GM18519 (cell line): ENCODE measurements around the gene ATF7.
"Not testable (repeated sequence)": the region's sequence is repeated elsewhere in the genome, so short reads cannot be mapped to it uniquely, and the experiment has no call there.

Experiments used
- ATAC-seq: cut with Tn5 transposase; IDR thresholded peaks from one replicate; pipeline ENCODE4 v1.9.1; 2021; ENCODE audit warnings: mild to moderate bottlenecking, moderate library complexity; ENCODE audit not compliant: unreplicated experiment, low FRiP score

ATF7 gene

DNA sequence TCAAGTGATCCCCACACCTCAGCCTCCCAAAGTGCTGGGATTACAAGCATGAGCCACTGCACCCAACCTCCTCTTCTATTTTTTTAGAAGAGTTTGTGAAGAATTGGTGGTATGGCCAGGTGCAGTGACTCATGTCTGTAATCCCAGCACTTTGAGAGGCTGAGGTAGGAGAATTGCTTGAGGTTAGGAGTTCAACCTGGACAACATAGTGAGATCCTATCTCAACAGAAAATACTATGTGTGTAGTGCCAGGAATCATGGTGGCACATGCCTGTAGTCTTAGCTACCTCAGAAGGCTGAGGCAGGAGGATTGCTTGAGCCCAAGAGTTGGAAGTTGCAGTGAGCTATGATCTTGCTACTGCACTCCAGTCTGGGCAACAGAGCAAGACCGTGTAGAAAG is 5.5 kb upstream of the ATF7 start:
- no peak for ATAC-seq

DNA sequence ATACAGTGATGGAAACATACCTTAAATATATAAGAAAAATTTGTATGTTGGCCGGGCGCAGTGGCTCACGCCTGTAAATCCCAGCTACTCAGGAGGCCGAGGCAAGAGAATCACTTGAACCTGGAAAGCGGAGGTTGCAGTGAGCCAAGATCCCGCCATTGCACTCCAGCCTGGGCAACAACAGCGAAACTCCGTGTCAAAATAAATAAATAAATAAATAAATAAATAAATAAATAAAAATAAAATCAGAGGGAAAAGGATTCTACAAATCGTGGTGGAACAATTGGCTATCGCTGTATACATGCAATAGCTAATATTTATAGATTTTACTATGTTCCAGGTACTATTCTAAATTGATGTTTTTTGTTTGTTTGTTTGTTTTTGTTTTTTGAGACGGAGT is 1.7 kb upstream of the ATF7 start:
- ATAC-seq = no peak

DNA sequence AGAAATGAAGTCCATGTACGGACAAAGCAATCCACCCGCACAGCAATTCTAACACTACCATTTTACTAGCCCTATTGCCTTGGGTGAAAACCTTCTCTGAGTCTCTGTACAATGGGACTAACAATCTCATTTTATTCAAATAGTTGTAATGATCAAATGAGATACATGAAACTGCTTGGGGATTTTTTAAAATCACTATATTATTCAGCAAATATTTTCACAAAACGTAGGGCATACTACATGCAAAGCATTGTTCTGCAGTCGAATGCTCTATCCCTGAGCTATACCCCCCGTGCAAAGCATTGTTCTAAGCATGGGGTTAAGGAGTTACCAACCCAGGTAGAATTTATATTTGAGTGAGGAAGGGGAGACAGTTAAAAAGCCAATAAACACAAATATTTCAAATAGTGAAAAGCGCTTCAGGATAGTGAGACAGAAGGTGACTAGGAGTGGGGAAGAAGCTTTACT is 554 bp upstream of the ATF7 start:
- peak; percentile 10 for ATAC-seq

DNA sequence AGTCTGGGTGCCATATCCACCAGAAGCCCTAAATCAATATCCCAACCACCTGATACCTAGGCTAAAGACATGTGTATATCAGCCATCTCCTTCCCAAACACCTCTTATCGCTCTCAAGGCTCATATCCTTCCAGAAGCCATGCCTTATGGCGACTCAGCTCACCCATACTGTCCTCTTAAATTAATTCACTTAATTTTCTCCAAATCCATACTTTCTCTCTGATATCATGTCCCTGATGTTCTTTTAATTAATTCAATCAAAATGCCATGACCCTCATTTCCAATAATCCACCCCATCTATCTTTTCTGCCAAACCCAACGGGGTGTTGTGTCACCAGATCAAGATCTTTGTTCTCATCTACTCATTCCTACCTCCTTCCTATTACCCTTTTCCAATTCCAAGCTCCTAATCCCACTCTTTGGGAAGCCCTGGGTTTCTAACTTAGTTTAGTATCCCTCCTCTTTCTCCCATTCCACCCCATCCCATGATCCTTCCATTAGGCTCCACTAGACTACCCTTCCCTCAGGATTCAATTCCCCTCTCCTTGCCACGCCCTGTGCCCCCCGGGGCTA is 723 bp downstream of the ATF7 start:
- ATAC-seq = no peak

DNA sequence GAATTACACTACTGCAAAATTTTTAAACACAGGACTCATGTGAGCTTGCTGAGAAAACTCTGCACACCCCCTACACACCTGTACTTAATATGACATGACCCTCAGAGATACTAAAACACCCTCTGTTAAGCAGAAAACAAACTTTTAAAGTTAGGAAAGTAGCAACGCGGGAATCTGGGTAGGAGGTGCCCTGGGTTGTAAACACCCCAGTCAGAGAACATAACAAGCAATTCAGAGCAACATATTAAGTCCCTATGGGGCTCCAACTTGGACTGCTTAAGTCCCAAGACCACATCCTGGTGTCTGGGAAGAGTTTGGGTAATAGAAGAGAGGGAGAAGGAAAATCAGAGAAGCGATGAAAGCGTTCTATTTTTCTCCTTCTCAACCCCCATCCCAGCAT is 1.2 kb downstream of the ATF7 start:
- ATAC-seq = no peak

DNA sequence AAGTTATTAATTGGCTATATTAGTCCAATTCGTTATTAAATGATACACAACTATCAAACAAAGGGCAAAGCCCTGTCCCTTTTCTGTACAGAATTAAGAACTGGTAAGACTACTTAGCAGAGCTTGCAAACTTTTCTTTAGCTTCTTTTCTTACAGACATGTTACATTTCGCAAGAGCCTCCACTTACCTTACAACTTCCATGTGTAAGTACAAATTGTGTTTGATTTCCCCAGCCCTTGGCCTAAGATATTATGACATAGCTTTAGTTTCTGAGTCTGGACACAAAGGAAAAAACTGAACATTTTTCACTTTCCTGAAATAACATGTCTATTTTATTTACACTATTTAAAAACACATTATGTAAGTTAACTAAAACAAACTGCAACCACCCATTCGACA is 1.7 kb downstream of the ATF7 start:
- ATAC-seq = no peak

DNA sequence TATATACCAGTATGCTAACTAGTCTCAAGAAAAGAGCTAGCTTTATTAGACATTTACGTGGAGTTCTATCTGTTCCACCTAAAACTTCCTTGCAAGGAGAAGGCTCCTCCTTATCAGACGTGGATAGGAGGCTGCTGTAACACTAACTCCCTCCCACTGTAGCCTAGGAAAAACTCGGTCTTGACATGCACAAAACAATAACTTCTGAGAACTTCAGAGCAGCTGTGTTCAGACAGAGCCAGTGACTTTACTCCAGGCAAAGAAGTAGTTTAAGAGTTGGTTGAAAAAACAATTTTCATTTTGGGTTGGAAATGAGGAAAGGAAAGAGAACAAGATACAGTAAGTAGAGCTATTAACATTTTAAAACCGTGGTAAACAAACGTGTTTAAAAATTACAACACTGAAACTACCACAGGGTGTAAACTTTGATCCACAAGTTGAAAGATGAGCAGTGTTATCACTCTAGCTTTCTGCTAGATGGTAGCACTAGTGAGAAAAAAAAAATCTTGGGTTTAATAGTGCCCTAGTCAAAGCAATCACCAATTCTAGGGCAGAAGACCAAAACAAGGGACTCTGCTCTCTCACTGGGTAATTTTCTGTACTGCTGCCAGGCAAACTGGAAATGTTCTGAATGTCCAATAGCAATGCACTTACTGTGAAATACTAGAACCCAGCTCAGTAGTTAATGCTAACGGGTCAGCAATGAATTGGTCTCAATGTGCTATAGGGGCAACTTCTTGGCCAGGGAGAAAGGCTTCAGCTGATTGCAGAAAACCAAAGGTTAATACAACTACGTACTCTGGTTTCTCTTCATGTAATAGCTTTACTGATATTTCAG is 2.4 kb downstream of the ATF7 start:
- no peak for ATAC-seq

DNA sequence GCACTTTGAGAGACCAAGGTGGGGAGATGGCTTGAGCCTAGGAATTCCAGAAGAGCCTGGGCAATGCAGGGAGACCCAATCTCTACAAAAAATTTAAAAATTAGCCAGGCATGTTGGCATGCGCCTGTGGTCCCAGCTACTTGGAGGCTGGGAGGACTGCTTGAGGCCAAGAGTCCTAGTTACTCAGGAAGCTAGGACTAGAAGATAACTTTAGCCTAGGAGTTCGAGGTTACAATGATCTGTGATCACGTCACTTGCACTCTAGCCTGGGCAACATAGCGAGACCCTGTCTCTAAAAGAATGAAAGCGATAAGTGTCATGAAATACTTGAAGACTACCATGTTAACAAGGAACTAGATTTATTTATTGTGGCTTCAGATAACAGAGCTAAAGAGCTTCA is 3.5 kb downstream of the ATF7 start:
- no peak for ATAC-seq

DNA sequence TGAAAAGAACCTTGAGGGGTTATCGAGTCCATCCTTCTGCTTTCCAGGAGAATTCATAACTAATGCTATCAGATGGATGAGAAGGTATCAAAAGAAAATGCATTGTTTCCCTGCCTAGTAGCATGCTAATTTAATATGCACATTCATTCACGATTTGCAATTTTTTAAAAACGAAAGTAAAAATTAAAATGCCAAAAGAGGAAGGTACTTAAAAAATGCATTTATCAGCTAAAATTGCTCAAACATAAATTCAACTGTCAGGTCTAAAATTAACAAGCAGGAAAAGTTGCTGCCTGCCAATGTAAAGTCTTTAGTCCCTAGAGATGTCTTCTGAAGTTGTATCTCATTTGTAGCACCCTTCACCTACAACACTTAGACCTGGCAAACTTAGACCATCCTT is 7.9 kb downstream of the ATF7 start:
- ATAC-seq = no peak

DNA sequence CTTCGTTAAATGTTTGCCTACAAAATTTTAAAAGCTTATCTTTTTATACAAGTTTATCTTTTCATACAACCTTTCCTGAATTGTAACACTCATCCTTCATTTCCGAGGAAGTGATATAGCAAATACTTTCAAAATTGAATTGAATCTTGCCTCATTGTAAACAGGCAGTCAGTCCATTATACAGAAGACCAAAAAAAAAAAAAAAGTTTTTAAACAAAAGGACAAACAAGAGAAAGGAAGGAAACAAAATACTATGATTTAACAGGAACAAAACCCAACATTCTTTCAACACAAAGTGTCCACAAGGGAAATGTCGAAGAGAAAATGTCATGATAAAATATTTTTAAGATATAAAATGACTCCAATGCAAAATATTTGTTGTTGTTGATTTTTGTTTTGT is 8.5 kb downstream of the ATF7 start:
- no peak for ATAC-seq

DNA sequence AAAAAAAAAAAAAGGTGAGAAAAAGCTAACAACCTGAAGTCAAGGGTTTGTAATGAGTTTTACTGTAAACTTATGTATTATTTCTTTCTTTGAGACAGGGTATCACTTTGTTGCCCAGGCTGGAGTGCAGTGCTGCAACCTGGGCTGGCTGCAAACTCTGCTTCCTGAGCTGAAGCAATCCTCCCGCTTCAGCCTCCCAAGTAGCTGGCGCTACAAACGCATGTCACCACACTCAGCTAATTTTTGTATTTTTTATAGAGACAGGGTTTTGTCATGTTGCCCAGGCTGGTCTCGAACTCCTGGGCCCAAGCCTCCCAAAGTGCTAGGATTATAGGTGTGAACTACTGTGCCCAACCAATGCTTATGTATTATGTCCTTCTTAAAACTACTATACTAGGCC is 9.2 kb downstream of the ATF7 start:
- no peak for ATAC-seq

DNA sequence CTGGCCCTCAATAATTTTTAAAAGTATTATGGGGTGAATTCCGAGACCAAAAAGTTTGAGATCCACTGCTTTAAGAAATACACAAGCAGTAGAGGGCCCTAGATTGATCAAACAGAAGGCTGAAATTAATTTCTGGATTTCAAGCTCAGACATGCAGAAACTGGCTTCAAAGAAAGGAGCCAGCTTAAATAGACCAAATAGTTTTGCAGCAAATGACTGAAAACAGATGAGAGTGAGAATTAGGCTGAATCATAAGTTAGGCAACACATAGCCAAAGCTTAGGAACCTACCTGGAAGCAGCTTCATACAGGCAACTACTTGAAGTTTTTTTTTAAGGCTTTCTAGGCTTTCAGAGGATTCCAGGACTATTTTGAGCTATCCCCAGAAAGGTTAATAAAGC is 12.4 kb downstream of the ATF7 start:
- ATAC-seq = no peak

DNA sequence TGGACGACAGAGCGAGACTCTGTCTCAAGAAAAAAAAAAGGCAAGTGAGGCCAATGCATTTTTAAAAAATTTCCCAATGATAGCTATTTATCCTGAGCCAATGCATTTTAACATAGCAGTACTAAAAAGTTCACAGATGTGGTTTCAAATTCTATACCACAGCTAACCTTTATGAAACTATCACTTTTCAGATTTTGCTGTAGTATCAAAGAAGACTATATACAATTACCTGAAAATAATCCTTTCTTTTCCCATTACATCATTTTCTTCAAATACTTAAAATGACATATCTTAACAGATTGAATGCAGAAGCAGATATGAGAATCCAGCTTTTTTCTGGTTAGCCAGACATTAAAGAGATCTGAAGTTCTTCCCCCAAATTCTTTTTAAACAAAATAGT is 13.2 kb downstream of the ATF7 start:
- ATAC-seq = no peak

DNA sequence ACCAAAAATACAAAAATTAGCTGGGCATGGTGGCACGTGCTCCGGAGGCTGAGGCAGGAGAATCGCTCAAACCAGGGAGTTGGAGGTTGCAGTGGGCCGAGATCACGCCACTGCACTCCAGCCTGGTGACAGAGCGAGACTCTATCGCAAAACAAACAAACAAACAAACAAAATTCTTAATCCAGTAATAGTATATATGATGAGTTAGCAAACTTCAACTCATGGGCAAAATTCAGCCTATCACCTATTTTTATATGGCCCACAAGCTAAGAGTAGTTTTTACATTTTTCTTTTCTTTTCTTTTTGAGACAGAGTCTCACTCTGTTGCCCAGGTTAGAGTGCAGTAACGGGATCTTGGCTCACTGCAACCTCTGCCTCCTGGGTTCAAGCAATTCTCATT is 14.9 kb downstream of the ATF7 start:
- ATAC-seq = no peak

DNA sequence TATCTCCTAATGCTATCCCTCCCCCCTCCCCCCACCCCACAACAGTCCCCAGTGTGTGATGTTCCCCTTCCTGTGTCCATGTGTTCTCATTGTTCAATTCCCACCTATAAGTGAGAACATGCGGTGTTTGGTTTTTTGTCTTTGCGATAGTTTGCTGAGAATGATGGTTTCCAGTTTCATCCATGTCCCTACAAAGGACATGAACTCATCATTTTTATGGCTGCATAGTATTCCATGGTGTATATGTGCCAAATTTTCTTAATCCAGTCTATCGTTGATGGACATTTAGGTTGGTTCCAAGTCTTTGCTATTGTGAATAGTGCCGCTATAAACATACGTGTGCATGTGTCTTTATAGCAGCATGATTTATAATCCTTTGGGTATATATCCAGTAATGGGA is 19.5 kb downstream of the ATF7 start:
- not testable (repeated sequence) for ATAC-seq

DNA sequence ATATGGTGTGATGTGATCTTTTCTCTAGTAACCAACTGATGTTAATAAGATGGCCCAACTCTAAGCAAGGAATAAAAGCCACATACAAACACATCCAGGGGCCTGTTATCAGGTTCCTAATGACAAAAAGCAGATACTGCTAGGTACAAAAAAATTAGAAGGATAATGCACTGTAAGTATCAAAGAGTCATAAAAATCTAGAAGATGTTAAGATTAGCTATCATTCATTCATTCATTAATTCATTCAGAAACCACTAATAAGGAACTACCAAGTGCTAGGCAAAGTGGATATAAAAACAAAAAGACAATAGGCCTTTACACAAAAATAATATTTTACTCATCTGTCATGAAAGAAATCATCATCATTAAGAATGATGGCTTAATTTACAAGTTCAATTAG is 21.6 kb downstream of the ATF7 start:
- no peak for ATAC-seq

DNA sequence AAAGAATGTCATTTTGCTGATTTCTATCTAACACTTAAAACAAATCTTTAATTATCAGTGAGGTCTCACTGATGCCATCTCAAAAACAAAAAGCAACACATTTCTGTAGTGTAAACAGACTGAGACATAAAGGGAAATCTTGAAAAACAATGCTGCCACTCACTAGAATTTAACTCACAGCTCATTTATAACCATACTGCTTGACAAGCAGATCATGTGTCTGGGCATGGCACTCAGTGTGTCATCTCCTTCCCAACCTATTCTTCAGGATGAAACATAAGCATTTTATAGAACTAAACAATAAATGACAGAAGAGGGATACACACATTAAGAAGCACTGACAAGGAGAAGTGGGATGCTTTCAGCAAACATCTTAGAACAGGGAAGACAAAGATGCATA is 22.4 kb downstream of the ATF7 start:
- no peak for ATAC-seq

DNA sequence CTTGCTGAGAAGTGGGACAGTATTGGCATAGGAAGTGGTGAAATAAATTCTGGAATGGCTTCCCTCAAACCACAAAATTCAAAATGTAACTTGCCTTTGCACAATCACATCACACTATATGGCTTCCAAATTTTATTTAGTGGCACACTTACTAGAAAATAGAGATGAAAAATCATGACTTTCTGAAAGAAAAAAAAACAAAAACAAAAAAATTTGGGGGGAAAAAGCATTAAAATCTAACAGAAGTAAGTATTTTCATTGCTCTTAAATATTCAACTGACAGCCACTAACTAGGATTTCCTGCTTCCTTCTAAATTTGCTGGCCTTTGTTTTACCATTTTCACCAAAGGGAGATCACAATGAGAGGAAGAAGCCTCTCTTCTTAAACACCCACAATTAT is 23.0 kb downstream of the ATF7 start:
- ATAC-seq = no peak

DNA sequence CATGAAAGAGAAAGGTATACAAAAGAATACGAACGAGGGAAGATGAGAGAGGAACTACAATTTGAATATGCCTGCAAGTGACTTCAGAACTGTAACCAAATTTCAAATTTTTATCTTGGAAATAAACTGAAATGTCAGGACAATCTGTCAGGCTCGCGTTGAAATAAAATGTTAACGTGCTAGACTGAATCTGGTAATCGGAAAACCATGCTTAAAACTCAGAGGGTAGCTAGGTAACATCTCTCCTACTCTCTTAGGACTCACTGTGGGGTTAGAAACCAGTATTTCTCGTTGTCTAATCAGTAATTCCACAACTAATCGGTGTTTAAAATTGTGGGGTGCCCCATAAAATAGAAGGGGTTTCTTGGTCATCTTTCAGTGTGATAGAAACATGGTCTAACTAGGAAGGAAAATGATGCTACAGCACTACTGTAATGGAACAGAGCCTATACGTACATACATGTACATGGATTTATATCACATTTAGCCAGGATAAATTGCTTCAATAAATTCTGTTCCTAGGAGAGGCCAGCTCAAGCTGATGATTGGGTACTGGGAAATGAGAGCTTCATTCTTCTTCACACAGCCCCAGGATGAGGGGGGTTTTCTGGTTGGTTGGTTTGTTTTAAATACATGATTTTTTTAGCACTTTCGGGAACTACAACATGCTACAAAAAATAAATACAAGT is 23.9 kb downstream of the ATF7 start:
- ATAC-seq = no peak

DNA sequence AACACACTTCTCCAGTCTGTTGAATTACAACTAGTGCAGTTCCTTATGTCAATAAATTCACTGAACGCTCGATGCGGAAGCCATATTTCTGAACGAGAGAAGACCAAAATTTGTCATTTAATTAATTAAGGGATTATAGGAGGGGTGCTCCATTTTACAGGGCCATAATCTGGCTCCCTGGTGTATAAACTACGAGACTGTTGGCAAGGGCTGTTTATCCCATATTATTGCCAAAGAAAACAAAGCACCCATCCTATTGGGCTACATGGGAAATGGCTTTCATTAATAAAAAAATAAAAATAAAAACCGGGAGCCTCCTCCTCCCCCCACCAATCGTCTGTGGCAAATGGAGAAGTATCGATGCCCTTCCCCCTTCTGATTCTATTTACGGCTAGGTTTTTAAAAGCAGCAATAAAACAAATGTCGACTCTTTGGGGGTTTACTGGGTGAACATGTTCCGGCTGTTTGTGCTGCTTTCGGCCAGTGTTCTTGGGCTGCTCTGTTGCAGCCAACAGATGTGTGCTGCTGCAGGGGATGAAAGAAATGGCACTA is 24.8 kb downstream of the ATF7 start:
- no peak for ATAC-seq

DNA sequence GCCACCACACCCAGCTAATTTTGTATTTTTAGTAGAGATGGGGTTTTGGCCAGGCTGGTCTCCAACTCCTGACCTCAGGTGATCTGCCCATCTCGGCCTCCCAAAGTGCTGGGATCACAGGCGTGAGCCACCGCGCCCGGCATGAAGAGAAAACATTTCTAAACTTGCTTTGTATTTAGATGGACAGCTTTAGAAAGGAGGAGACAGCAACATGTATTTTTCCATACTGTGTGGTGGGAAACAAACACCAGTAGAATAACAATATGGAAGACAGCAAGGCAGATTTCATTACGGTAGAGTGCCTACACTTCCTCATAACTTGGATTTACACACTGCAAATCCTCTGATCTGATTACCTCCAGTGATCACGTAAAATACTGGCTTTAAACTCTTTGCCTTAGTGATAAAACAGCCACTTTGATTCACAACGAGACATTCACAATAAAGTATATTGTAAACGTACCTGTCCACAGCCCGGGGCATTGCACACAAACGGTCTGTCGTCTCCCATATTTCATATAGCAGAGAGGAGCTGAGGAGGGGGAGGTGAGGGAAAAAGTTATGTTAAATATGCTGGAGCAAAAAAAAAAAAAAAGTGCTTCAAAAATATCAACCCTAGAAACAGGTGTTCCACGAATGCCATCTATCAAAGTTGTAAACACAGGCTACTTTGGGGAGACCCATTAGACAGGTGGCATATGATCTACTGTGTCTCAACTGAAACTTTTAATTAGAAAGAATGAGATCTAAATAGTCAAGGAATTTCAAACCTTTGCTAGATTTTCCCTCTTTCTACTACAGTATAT is 25.5 kb downstream of the ATF7 start:
- no peak for ATAC-seq
